LNCAP (cell line): Measurements from ENCODE around the gene KLHL34.

Experiments used
- CTCF ChIP-seq: fragments of 450-650 bp; IDR thresholded peaks from 2 replicates; pipeline ENCODE4 v1.5.1; 2017; ENCODE audit warnings: mild to moderate bottlenecking

The KLHL34 gene

DNA sequence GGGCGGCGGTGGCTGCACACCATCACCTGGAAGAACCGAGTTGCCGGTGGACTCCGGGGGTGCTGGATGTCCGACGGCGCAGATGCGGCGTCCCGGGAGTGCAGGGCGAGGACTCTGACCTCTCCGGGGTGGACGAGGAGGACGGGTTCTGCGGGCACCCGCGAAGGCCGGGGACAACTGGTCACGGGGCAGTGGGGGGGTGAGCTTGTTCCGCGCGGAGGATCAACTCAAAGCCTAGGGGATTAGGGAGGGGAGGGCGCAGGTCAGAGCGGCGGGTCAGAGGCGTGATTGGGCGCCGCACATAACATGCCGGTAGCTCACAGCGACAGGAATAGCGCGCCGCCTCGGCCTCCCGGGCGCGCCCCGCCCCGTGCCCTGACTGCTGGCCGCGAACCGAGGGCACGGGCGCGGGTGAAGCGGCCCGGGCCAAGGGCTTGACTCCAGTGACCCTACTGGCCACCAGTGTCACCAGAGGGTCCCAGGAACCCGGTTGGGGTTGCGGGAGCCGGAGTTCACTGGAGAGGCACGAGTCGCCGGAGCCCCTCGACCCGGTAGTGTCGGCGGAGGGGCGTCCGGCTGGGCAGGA, at the start of gene KLHL34:
KLHL34 (minus strand) TSS at position 179 of the 586 bp plus-strand sequence. CDS start 542 bp downstream, outside the sequence.
- no peak for TF ChIP-seq CTCF

- no peak for TF ChIP-seq CTCF
These were observed 47.1 kb upstream of the KLHL34 start for GRCh38 chrX:21705225-21705624.

DNA sequence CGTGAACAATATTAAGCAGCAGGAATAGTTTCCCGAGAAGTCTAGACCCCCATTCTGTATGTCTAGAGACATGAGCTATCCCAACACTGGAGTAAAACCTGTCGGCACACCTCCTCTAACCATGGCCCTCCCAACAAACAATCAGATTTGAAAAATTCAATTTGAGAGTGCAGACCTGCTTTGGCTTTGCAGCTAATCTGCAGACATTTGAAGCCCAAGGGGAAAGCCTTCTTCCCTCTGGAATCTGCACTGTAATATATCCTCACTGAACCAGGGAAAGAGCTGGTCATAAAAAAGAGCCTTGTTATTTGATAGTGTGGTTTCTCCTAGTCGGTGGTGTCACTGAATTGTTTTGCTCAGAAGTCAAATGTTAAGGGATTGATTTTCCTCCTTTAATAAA, 44.6 kb upstream of the KLHL34 start:
- TF ChIP-seq CTCF: no peak

DNA sequence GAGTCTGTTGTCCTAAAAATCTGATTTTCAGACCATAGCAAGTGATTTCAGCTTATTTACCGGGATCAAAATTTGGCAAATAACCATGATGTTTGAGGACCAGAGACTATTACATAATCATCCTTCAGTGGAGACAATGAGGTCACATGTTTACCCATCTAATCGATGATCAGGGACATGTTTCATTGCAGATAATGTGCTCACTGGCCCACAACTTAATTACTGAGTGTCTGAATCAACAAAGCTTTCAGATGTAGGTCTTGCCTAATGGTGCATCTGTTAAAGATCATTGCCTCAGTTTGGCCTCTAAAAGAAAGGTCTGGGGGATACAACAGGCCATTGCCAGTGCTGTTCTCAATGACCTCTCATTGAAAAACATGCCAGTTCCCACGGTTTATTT, 42.8 kb upstream of the KLHL34 start:
- TF ChIP-seq CTCF: no peak

DNA sequence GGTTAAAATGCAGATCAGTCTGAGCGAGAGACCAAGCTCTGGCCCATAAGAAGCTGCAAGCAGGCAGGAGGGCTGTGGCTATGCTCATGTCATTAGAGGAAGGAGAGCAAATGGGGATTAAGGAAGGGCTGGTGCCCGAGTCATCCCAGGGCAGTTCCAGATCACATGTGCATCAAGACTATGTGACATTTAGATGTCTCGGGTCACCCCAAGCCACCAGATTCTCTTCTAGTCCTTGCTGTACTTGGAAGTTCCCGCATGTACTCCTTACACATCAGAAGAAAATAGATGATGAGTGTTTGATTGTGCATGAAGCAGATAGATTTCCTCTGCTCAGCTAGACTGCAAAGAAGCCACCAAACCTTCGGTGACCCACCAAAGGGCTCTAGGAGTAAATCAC, 42.1 kb upstream of the KLHL34 start:
- TF ChIP-seq CTCF: no peak

DNA sequence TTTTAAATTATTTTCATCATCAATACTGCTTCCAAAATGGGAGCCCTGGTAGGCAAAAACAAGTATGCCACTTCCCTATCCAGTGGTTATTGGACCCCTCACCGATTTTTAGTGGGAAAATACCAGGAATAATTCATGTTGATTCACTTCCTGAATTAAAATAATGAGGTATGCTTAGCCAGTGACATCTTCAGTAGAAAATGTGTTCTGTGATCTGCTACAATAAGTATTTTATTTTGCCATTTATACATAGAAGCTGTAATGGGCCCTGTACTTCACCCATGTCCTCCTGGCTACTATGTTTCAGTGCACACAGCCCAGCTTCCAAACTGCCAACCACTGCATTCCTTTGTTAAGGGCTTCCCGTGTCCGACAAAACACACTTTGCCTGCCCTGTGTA, 41.0 kb upstream of the KLHL34 start:
- TF ChIP-seq CTCF: no peak

- TF ChIP-seq CTCF: no peak
These were observed 40.1 kb upstream of the KLHL34 start for GRCh38 chrX:21698272-21698671.

- TF ChIP-seq CTCF: no peak
These were observed 33.4 kb upstream of the KLHL34 start for GRCh38 chrX:21691512-21692018.
